BJ (cell line): Measurements from ENCODE around the gene LIMS1. TPM values are rescaled to one million over a fixed set of nuclear protein-coding genes. Genes with fewer than 3 reads are reported as not detected.

ENCODE experiments used
- CTCF ChIA-PET: fragments of 350-600 bp; formaldehyde crosslinking; extraction: SDS; loops from one replicate; lab custom pipeline; 2021; ENCODE audit warnings: antibody characterized with exemption, inconsistent platforms; lab: Yijun Ruan, JAX
- POLR2A ChIA-PET: fragments of 300-600 bp; sonication (Branson Sonifier 250); formaldehyde crosslinking; extraction: SDS; loops from one replicate; lab custom pipeline; 2021; ENCODE audit warnings: antibody characterized with exemption; lab: Charles Lee
- DNase-seq: peaks from one replicate; pipeline ENCODE4 v3.0.0-alpha.2; 2011; ENCODE audit warnings: low read depth
- H3K27me3 ChIP-seq: 2 replicates; pipeline ENCODE4 v1.6.0; 2011; ENCODE audit warnings: low read length; ENCODE audit not compliant: control insufficient read depth, insufficient read depth
- H3K36me3 ChIP-seq: 2 replicates; pipeline ENCODE4 v1.5.1; 2011; ENCODE audit warnings: low read length; ENCODE audit not compliant: control insufficient read depth, insufficient read depth
- H3K4me3 ChIP-seq: 2 replicates; pipeline ENCODE4 v1.5.1; 2011; ENCODE audit warnings: low read depth, mild to moderate bottlenecking, control low read depth, low read length
- CTCF ChIP-seq: IDR thresholded peaks from 2 replicates; pipeline ENCODE4 v1.5.1; 2011; ENCODE audit warnings: low read depth, mild to moderate bottlenecking, control low read depth, inconsistent platforms, low read length, moderate library complexity; ENCODE audit not compliant: insufficient read depth
- polyA plus RNA-seq: library from polyadenylated mRNA; depleted of rRNA; stranded (reverse); fragments of >200 nt; gene quantifications from 2 replicates; pipeline ENCODE4 v1.2.3, GENCODE V29; 2011

Gene LIMS1
- polyA plus RNA-seq, 1 experiment, result 103 TPM

GRCh38 chr2:108547606-108548005 lies 13.3 kb downstream of the LIMS1 start:
- Histone ChIP-seq H3K4me3 (no peak overlapping the region), H3K36me3 (no peaks in the 10 kb centered on the region), H3K27me3 (no peaks in the 10 kb centered on the region)
- POLR2A ChIA-PET, result no interaction called here
- no peak for DNase-seq
- TF ChIP-seq CTCF, result no peak
- CTCF ChIA-PET, result no interaction called here

GRCh38 chr2:108548208-108549003 lies 14.1 kb downstream of the LIMS1 start:
- no peak for DNase-seq

GRCh38 chr2:108552566-108552965 lies 18.3 kb downstream of the LIMS1 start:
- POLR2A ChIA-PET, result no interaction called here
- H3K4me3 ChIP-seq, result no peak overlapping the region
- CTCF ChIA-PET, result interaction anchor here (1.5 kb wide), 1 partner anchor 15 kb away, joined by 4 read pairs; no protein-coding TSS in a partner anchor
- no peak for TF ChIP-seq CTCF
- H3K36me3 ChIP-seq, result no peaks in the 10 kb centered on the region
- DNase-seq, result no peak
- no peaks in the 10 kb centered on the region for H3K27me3 ChIP-seq

More at GRCh38 chr2:108548208-108549003, 14.1 kb downstream of the LIMS1 start:
- Histone ChIP-seq H3K27me3 (no peaks in the 10 kb centered on the region), H3K36me3 (no peaks in the 10 kb centered on the region), H3K4me3 (no peak overlapping the region)
- no peak for TF ChIP-seq CTCF
- POLR2A ChIA-PET, result no interaction called here
- CTCF ChIA-PET, result interaction anchor here (2.1 kb wide), 1 partner anchor 36 kb away, joined by 6 read pairs; no protein-coding TSS in a partner anchor

DNA sequence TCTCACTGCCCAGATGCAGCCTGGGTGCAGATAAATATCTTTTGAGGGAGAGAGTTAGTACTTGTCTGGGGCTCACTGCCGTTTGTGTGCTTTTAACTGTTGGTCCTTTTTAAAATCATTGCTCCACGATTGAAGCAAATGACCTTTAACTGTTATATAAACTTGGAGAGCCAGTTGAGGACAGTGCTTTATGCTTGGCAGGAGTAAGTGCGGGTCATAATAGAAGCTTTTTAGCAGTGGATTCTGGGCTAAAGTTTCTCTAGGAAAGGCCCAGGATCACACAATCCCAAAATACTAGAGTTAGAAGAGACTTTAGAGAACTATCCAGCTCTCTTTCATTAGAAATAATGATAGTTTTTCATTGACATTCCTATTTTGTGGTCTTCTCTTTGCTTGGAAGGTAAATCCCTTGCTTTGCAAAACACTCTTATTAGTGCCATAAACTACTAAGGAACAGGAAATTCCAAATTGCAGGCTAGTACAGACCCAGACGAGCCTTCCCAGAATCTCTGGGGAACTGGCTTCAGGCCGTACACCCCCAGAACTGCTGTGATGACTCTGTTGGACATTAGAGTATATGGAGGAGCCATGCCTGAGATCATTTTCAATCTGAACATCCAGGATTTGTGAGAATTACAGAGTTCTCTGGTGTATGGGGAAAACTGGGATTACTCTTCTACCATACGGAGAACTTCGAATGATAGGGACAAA lies 19.1 kb downstream of the LIMS1 start:
- Histone ChIP-seq H3K27me3 (no peaks in the 10 kb centered on the region), H3K4me3 (no peak overlapping the region), H3K36me3 (no peaks in the 10 kb centered on the region)
- POLR2A ChIA-PET, result no interaction called here
- no peak for TF ChIP-seq CTCF
- DNase-seq, result no peak
- CTCF ChIA-PET, result interaction anchor here (0.7 to 1.5 kb wide), 3 partner anchors 12 to 676 kb away, joined by 3 to 5 read pairs (median 4); no protein-coding TSS in a partner anchor

- DNase-seq, result no peak
- POLR2A ChIA-PET, result no interaction called here
- Histone ChIP-seq H3K4me3 (no peak overlapping the region), H3K36me3 (no peaks in the 10 kb centered on the region), H3K27me3 (no peaks in the 10 kb centered on the region)
- no peak for TF ChIP-seq CTCF
- CTCF ChIA-PET, result interaction anchor here (0.9 to 1.5 kb wide), 2 partner anchors 13 to 82 kb away, joined by 3 to 5 read pairs; no protein-coding TSS in a partner anchor
Measured at GRCh38 chr2:108554528-108554927, 20.3 kb downstream of the LIMS1 start.
